Panc1 (cell line): ENCODE measurements around the gene ROBO1. TPM values are rescaled to one million over a fixed set of nuclear protein-coding genes. Genes with fewer than 3 reads are reported as not detected.

ENCODE experiments used
- ATAC-seq: fragments of 200-7000 bp; cut with Tn5 transposase; 2 replicates; pipeline ENCODE4 v1.9.1; 2020; ENCODE audit warnings: mild to moderate bottlenecking, moderate library complexity
- BruUV-seq: library from RNA; stranded (reverse); fragments of 400-500 nt; replicated peaks from 2 replicates; lab custom pipeline; 2021; lab: Mats Ljungman, UMichigan
- CTCF ChIA-PET: fragments of 300-600 bp; sonication (Branson Sonifier 250); formaldehyde crosslinking; loops from one replicate; lab custom pipeline; 2022; ENCODE audit warnings: antibody characterized with exemption; lab: Charles Lee
- POLR2A ChIA-PET: fragments of 300-600 bp; sonication (Branson Sonifier 250); formaldehyde crosslinking; loops from one replicate; lab custom pipeline; 2022; ENCODE audit warnings: antibody characterized with exemption; lab: Charles Lee
- DNase-seq: peaks from one replicate; pipeline ENCODE4 v3.0.0-alpha.2; 2010; ENCODE audit warnings: low read depth, low spot score
- H3K27ac ChIP-seq: 2 replicates; pipeline ENCODE4 v1.5.1; 2011; ENCODE audit warnings: mild to moderate bottlenecking, low read length, inconsistent platforms
- H3K27me3 ChIP-seq: fragments of 200-500 bp; sonication (Bioruptor generic); 2 replicates; pipeline ENCODE4 v1.6.0; 2014; ENCODE audit warnings: low read length, inconsistent platforms; ENCODE audit not compliant: control insufficient read depth, insufficient read depth
- H3K36me3 ChIP-seq: fragments of 200-500 bp; sonication (Bioruptor generic); 2 replicates; pipeline ENCODE4 v1.5.1; 2014; ENCODE audit warnings: inconsistent platforms, mild to moderate bottlenecking, low read length, moderate library complexity; ENCODE audit not compliant: control insufficient read depth, insufficient read depth
- H3K4me1 ChIP-seq: 2 replicates; pipeline ENCODE4 v1.5.1; 2011; ENCODE audit warnings: inconsistent platforms, mild to moderate bottlenecking, low read length, moderate library complexity; ENCODE audit not compliant: control insufficient read depth, insufficient read depth
- H3K4me3 ChIP-seq, 2 experiments: 2 replicates each; pipeline ENCODE4 v1.5.1; 2011 to 2012; ENCODE audit warnings: low read depth in 2 of 2, low read length in 2 of 2, mild to moderate bottlenecking in 2 of 2, inconsistent platforms in 1 of 2, moderate library complexity in 1 of 2
- H3K9me3 ChIP-seq: fragments of 200-500 bp; sonication (Bioruptor generic); 2 replicates; pipeline ENCODE4 v1.5.1; 2014; ENCODE audit warnings: low read depth, mild to moderate bottlenecking, inconsistent platforms, low read length, moderate library complexity; ENCODE audit not compliant: control insufficient read depth, insufficient read depth
- CTCF ChIP-seq: fragments of 450-650 bp; IDR thresholded peaks from 2 replicates; pipeline ENCODE4 v1.5.1; 2017; ENCODE audit warnings: mild to moderate bottlenecking
- POLR2AphosphoS5 ChIP-seq: IDR thresholded peaks from 2 replicates; pipeline ENCODE4 v1.6.1; 2012; ENCODE audit warnings: mild to moderate bottlenecking, low read depth, low read length, moderate library complexity
- REST ChIP-seq, 2 experiments: IDR thresholded peaks; 2 replicates each; pipeline ENCODE4 v1.6.1; 2011 to 2012; ENCODE audit warnings: low read depth in 2 of 2, control low read depth in 1 of 2, low read length in 1 of 2, mild to moderate bottlenecking in 1 of 2, moderate library complexity in 1 of 2; ENCODE audit not compliant: insufficient read depth in 1 of 2
- SIN3A ChIP-seq: IDR thresholded peaks from 2 replicates; pipeline ENCODE4 v1.6.1; 2012; ENCODE audit warnings: low read depth, mild to moderate bottlenecking, low read length, moderate library complexity, borderline replicate concordance; ENCODE audit not compliant: insufficient read depth
- TCF7L2 ChIP-seq: IDR thresholded peaks from 2 replicates; pipeline ENCODE4 v1.6.1; 2011; ENCODE audit warnings: mild to moderate bottlenecking, low read depth, low read length, inconsistent platforms
- in situ Hi-C: cut with HindIII; loops from 2 replicates; pipeline ENCODE4 v1.10.0; 2016; ENCODE audit warnings: low sequenced_read_pairs, low pct_unique_long_range_greater_than_20kb
- intact Hi-C: fragments of 100-400 bp; cut with micrococcal nuclease; formaldehyde crosslinking; loops from one replicate; pipeline ENCODE4 v1.10.0; 2022; ENCODE audit not compliant: unreplicated experiment
- total RNA-seq: library from RNA; stranded (reverse); gene quantifications from one replicate; pipeline ENCODE4 v1.2.1, GENCODE V29; 2021; ENCODE audit not compliant: unreplicated experiment

ROBO1 gene
- total RNA-seq, 1 experiment from 2014 or later, result 61.6 TPM

- no peak overlapping the region for H3K4me3 ChIP-seq
- CTCF ChIA-PET, result no interaction called here
- TF ChIP-seq SIN3A (no peak), REST (IDR thresholded peaks at IDR 0.05; ENCODE audit: insufficient read depth in 1 of 2, low read depth in 2 of 2, low read length in 1 of 2) (no peak), POLR2AphosphoS5 (no peak), CTCF (no peak), TCF7L2 (no peak)
- in situ Hi-C loops (no loop called here), intact Hi-C loops (no loop called here)
- H3K27ac ChIP-seq, result no peak overlapping the region; the same call in 1 of the 2 replicates
- DNase-seq (no peak), ATAC-seq (no peak)
- H3K27me3 ChIP-seq, result no peaks in the 10 kb centered on the region
- no peaks in the 10 kb centered on the region for H3K36me3 ChIP-seq
- no TSS peak for BruUV-seq
- POLR2A ChIA-PET, result no interaction called here
- no peaks in the 10 kb centered on the region for H3K9me3 ChIP-seq
- no peaks in the 10 kb centered on the region for H3K4me1 ChIP-seq
These were observed 944.4 kb downstream of the ROBO1 start for GRCh38 chr3:78823434-78823833.

- no peak for ATAC-seq
- no peak overlapping the region for H3K27ac ChIP-seq
- H3K4me3 ChIP-seq, result no peak overlapping the region
- H3K9me3 ChIP-seq, result no peaks in the 10 kb centered on the region
- BruUV-seq, result no TSS peak
- POLR2A ChIA-PET, result no interaction called here
- intact Hi-C loops, result no loop called here
- in situ Hi-C loops, result no loop called here
- DNase-seq, result no peak
- CTCF ChIA-PET, result no interaction called here
- TF ChIP-seq TCF7L2 (no peak), POLR2AphosphoS5 (no peak), CTCF (no peak), REST (IDR thresholded peaks at IDR 0.05; ENCODE audit: insufficient read depth in 1 of 2, low read depth in 2 of 2, low read length in 1 of 2) (no peak), SIN3A (no peak)
- H3K4me1 ChIP-seq, result no peaks in the 10 kb centered on the region
- H3K36me3 ChIP-seq, result no peaks in the 10 kb centered on the region
- no peaks in the 10 kb centered on the region for H3K27me3 ChIP-seq
These were observed 945.1 kb downstream of the ROBO1 start for GRCh38 chr3:78822726-78823125.
